Upper lobe of right lung (tissue), 1 donor: ENCODE measurements around the gene KRR1. TPM values are rescaled to one million over a fixed set of nuclear protein-coding genes. Genes with fewer than 3 reads are reported as not detected.

Experiments
- ATAC-seq: fragments of 200-7000 bp; cut with Tn5 transposase; one replicate; pipeline ENCODE4 v1.9.1; 2020; ENCODE audit warnings: mild to moderate bottlenecking, moderate library complexity
- DNase-seq: peaks from one replicate; pipeline ENCODE4 v3.0.0-alpha.2; 2020
- H3K27ac ChIP-seq: fragments of 200-600 bp; one replicate; pipeline ENCODE4 v1.8.0; 2022
- H3K27me3 ChIP-seq: fragments of 200-600 bp; one replicate; pipeline ENCODE4 v1.8.0; 2022; ENCODE audit warnings: mild to moderate bottlenecking
- H3K36me3 ChIP-seq: fragments of 200-600 bp; one replicate; pipeline ENCODE4 v1.8.0; 2022
- H3K4me1 ChIP-seq: fragments of 200-600 bp; one replicate; pipeline ENCODE4 v1.8.0; 2022
- H3K4me3 ChIP-seq: fragments of 200-600 bp; one replicate; pipeline ENCODE4 v1.8.0; 2022; ENCODE audit warnings: mild to moderate bottlenecking
- H3K9me3 ChIP-seq: fragments of 200-600 bp; one replicate; pipeline ENCODE4 v1.8.0; 2022
- CTCF ChIP-seq: fragments of 200-600 bp; IDR thresholded peaks from one replicate; pipeline ENCODE4 v1.8.0; 2022; ENCODE audit warnings: antibody characterized with exemption
- intact Hi-C: fragments of 100-400 bp; cut with DNase I; formaldehyde crosslinking; loops from one replicate; pipeline ENCODE4 v1.11.0; 2022
- total RNA-seq: library from RNA; stranded (reverse); fragmentation: NEBNext Ultra II Directional; extraction: Animal tissue kit (Norgen Biotek cat#: 25700); gene quantifications from one replicate; pipeline ENCODE4 v1.2.1, GENCODE V29; 2021
- donor health status: DM: no; HTN: yes; CAD: no; lungs with severe emphysema.

The KRR1 gene
- total RNA-seq, 1 donor from 2014 or later: 45.3 TPM

DNA sequence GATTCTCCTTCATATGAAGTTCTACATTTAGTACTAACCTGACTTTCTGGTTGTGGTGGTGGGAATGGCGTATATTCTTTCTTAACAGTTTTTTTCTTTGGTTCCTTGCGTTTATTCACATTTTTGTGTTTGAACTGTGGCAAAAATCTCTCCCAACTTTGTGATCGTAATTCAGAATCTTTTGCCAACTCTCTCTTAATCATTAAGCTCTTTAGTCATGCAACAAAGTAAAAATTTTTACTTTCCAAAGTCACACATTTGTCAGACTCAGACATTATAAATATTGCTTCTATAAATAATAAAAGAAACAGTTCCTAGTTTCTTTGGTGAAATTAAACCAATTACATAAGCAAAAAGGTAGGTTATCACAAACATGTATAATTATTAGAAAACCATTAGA lies 7.5 kb downstream of the KRR1 start:
- intact Hi-C loops: no loop called here
- Histone ChIP-seq H3K9me3 (no peaks in the 10 kb centered on the region), H3K36me3 (peaks cover 94% of the 10 kb centered on the region), H3K27ac (no peak overlapping the region), H3K4me3 (no peak overlapping the region), H3K27me3 (no peaks in the 10 kb centered on the region), H3K4me1 (no peaks in the 10 kb centered on the region)
- ATAC-seq (no peak), DNase-seq (no peak)
- TF ChIP-seq CTCF: no peak

GRCh38 chr12:75503459-75503858 lies 8.0 kb downstream of the KRR1 start:
- H3K9me3 ChIP-seq: no peaks in the 10 kb centered on the region
- no peaks in the 10 kb centered on the region for H3K4me1 ChIP-seq
- no peak for DNase-seq
- no peak overlapping the region for H3K27ac ChIP-seq
- H3K27me3 ChIP-seq: no peaks in the 10 kb centered on the region
- TF ChIP-seq CTCF: no peak
- no peak overlapping the region for H3K4me3 ChIP-seq
- intact Hi-C loops: no loop called here
- H3K36me3 ChIP-seq: peaks cover 98% of the 10 kb centered on the region
- no peak for ATAC-seq

DNA sequence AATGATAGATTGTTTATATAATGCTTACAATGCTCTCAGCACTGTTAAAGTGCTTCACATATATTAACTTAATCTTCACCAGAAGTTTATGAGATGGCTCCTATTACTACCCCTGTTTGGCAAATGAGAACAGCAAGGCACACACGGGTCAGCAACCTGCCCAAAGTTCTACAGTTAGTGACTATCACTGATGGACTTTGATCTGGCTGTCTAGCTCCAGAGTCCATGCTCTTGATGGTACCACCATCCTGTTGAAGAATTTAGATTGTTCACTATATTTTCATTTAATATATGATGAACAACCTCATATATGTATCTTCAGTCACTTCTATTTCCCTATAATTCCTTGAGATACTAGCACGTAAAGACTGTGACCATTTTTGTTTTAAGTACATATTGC lies 20.2 kb downstream of the KRR1 start:
- H3K36me3 ChIP-seq: peaks cover 25% of the 10 kb centered on the region

DNA sequence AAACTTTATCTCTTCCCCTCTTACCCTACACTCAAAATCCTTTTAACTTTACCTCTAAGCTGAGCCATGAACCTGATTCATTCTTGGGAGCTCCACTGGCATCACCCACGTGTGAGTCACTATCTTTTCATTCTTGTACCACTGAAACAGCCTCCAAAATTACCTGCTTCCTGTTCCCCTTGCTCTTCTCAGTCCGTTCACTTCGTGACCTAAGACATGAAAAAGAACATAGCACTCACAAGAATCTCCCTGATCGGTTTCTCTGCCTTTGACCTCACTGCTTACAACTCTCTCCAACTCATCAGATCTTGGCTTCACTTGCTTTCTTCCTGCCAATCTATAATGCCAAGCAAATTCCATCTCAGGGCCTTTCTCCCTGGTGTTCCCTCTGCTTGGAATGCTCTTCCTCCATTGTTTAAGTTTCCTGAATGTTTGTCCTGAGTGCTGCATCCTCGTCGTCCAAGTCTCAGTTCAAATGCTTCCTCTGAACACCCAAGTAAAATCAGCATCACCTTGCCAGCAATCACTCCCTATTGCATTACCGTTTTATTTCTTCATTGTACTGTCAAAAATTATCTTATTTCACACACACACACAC lies 21.7 kb downstream of the KRR1 start:
- no peak overlapping the region for H3K4me3 ChIP-seq
- no peak for ATAC-seq

More for the DNA sequence above, 20.2 kb downstream of the KRR1 start:
- Histone ChIP-seq H3K4me1 (no peaks in the 10 kb centered on the region), H3K4me3 (no peak overlapping the region), H3K27me3 (no peaks in the 10 kb centered on the region), H3K27ac (no peak overlapping the region), H3K9me3 (no peaks in the 10 kb centered on the region)
- TF ChIP-seq CTCF: no peak
- intact Hi-C loops: no loop called here
- ATAC-seq (no peak), DNase-seq (no peak)

DNA sequence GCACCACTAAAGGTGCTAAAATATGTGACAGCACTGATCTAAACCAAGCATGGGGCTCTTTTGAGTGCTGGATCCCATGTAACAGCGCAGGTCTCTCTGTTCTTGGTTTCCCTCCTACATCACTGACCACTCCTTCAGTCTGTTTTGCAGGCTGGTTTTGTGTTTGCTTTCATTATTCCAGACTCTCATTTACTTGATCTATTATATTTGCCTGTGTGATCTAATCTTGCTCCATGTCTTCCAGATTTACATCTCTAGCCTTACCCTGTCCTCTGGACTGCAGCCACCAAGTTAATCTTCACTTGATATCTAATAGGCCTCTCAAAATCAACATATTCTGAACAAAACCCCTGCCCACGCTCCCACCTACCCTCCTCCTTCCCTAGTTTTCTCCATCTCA lies 22.2 kb downstream of the KRR1 start:
- Histone ChIP-seq H3K4me3 (no peak overlapping the region), H3K27ac (no peak overlapping the region), H3K4me1 (no peaks in the 10 kb centered on the region), H3K9me3 (no peaks in the 10 kb centered on the region), H3K36me3 (peaks cover 9% of the 10 kb centered on the region), H3K27me3 (no peaks in the 10 kb centered on the region)
- no peak for ATAC-seq
- DNase-seq: no peak
- TF ChIP-seq CTCF: no peak
- intact Hi-C loops: no loop called here

More for the DNA sequence above, 21.7 kb downstream of the KRR1 start:
- Histone ChIP-seq H3K36me3 (peaks cover 11% of the 10 kb centered on the region), H3K4me1 (no peaks in the 10 kb centered on the region), H3K27me3 (no peaks in the 10 kb centered on the region), H3K9me3 (no peaks in the 10 kb centered on the region), H3K27ac (no peak overlapping the region)
- no peak for DNase-seq
- intact Hi-C loops: no loop called here
- no peak for TF ChIP-seq CTCF

- peak; percentile 43 for TF ChIP-seq CTCF
- Histone ChIP-seq H3K4me1 (peaks cover 2% of the 10 kb centered on the region), H3K4me3 (no peak overlapping the region), H3K27ac (no peak overlapping the region), H3K36me3 (peaks cover 9% of the 10 kb centered on the region), H3K27me3 (no peaks in the 10 kb centered on the region), H3K9me3 (no peaks in the 10 kb centered on the region)
- no peak for DNase-seq
- peak; percentile 86 for ATAC-seq
- intact Hi-C loops: no loop called here
Measured at GRCh38 chr12:75488553-75488952, 22.9 kb downstream of the KRR1 start.
